GM10847 (cell line): ENCODE data around the gene LUC7L2.

Experiments used
- POLR2A ChIP-seq: IDR thresholded peaks from 2 replicates; pipeline ENCODE4 v1.6.1; 2011; ENCODE audit not compliant: insufficient read length; ENCODE audit errors: extremely low read depth

The LUC7L2 gene

DNA sequence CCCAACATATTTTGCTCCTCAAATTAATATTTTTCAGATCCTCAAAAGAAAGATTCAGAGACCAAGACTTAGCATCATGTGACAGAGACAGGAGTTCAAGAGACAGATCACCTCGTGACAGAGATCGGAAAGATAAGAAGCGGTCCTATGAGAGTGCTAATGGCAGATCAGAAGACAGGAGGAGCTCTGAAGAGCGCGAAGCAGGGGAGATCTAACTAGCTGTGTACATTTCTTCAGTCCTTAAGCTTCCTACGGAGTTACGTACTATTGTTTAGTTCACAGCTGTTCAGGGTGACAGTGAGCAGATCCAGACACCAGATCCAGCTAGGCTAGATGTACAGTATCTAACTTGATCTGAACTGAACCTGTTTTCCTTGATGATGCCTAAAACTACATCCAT, 62.4 kb downstream of the LUC7L2 start:
- TF ChIP-seq POLR2A = no peak

DNA sequence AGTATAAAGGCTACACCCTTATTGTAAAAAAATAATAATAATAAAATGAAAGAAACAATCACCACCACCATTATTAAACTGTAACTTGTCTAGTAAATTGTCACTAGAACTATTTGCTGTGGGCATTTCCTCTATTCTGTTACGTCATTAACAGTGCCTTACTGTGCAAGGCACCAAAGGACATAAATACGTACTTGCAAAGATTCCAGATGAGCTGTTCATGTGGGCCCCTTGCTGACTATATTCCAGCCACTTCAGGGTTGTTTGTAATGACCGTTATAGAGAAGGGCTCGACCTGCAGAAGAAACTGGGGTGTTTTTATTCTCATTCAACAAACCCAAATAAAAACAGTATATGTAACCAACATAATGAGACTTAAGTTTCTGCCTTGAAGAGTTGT, 63.4 kb downstream of the LUC7L2 start:
- no peak for TF ChIP-seq POLR2A

DNA sequence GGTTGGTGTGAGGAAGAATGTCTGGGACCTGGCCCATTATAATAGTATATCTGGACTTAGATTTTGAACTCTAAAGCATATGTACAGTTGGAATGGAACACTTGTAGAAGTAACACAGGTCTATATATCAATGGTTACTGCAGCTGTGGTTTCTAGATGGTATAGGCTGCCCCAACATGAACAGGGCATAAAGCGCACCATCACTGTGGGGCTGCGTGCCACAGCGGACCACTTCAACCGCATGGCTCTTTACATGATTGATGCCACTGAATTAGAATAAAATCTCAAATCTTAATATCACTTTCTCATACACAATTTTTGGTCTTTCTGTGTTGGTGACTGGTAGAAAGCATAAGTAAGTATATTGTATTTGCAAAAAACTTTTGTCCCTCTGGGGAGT, 64.3 kb downstream of the LUC7L2 start:
- TF ChIP-seq POLR2A = no peak

DNA sequence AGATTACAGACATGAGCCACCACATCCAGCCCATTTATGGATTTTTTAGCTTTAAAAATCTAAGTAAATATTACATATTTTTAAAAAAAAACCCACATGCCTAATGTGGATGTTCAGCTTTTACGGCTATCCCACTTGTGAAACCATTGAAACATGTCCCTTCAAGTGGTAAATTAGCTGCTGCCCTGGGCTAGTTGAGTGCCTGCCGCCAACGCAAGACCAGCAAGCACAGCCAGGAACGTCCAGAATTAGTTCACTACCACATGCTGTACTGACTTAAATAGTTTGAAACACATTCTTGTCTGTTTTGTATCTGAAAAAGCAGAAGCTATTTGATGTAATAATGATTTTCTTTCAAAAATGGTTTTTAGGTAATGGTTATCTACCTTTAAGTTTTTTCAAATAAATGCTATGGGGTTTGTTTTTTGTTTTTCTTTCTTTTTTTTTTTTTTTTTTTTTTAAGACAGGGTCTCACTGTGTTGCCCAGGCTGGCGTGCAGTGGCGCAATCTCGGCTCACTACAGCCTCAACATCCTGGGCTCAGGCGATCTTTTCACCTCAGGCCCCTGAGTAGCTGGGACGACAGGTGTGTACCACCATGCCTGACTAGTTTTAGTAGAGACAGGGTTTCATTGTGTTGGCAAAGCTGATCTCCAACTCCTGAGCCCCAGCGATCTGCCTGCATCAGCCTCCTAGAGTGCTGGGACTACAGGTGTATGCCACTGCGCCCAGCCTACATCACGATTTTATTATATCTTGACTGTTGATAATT, 66.7 kb downstream of the LUC7L2 start:
- no peak for TF ChIP-seq POLR2A

DNA sequence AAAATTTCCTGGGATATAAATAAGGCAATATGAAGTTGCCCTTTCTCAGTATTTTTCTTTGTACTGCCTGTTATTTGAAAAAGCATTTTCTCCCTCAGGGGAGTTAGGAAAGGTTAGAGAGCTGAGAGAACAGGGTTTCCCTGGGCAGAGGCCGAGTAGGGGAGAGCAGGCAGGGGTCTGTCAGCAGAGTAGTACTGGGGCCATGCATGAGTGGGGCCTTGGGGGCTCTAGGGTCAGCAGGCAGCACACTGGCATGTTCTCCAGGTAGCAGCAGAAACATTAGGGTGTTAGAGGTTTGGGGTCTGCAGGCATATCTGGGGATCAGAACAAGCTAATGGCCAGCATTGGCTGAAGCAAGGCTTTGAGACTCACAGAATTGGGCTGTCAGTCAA, 67.3 kb downstream of the LUC7L2 start:
- no peak for TF ChIP-seq POLR2A

DNA sequence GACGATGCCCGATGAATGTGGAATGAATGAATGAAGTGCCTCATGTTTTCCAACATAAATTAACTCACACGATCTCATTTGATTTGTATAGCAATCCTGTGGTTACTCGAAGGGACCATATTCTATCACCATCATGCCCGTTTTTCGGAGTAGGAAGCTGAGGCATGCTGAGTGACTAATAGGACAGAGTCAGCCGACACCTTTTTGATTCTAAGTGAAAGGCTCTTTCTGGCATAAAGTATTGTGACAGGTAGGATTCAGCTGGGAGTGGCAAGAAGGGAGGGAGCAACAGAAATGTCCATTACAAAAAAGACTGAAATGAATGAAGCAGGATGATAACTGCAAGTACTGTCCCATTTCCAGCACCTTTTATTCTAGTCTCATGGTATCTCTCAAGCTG, 68.1 kb downstream of the LUC7L2 start:
- TF ChIP-seq POLR2A = no peak

DNA sequence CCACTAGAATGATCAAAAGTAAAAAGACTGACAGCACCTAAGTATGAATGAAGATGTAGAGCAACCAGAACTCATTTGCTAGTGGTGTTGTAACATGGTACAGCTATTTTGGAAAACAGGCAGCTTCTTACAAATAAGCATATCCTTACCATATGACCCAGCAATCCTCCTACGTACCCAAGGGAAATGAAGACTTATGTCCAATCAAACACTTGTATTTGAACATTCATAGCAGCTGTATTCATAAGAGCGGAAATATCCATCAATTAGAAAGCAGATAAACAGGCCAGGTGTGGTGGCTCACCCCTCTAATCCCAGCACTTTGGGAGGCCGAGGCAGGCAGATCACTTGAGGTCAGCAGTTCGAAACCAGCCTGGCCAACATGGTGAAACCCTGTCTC, 70.7 kb downstream of the LUC7L2 start:
- no peak for TF ChIP-seq POLR2A

DNA sequence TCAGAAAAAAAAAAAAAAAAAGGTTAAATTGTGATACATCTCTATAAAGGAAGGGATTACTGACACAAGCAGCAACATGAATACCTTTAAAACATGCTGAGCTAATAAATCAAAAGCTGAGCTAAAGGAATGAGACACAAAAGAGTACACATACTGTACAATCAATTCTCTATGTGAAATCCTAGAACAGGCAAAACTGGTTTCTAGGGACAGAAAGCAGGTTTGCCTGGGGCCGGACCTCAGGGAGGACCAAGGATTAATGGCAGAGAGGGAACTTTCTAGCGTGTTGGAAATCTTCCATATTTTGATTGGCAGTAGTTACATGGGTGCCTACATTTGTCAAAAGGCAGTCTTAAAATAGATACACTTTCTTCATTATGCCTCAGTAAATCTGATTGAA, 71.3 kb downstream of the LUC7L2 start:
- TF ChIP-seq POLR2A = no peak

DNA sequence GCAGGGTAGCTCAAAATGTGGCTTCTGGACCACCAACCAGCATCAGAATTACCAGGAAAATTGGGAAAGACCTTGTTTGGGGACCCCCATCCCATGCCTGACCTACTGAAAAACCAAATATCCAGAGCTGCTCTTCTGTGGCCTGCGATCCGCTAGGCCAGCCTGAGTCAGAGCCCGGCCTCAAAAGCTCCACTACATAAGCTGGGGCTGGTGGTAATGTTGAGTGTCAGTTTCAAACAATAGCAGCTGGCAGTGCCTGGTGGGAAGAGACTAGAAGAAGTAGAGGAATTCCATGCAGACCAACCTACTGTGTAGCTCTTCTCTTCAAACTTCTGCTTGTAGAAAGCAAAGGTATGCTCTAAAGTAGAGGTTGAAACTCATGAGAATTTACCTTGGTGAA, 71.8 kb downstream of the LUC7L2 start:
- no peak for TF ChIP-seq POLR2A

DNA sequence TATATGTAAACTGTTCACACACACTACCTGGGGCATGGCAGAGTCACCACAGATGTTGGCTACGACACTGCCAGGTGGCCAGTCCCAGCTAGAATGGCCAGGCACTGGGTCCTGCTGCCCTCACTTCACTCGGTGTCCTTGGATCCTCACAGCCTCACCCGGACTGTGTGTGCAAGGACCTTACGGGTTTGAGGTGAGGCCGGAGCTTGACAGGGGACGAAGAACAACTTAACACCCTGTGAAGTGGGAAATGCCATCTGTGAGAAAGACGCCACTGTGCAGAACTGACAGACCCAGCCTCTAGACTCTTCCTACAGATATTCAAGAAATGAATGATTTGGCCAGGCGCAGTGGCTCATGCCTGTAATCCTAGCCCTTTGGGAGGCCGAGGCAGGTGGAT, 77.1 kb downstream of the LUC7L2 start:
- no peak for TF ChIP-seq POLR2A

DNA sequence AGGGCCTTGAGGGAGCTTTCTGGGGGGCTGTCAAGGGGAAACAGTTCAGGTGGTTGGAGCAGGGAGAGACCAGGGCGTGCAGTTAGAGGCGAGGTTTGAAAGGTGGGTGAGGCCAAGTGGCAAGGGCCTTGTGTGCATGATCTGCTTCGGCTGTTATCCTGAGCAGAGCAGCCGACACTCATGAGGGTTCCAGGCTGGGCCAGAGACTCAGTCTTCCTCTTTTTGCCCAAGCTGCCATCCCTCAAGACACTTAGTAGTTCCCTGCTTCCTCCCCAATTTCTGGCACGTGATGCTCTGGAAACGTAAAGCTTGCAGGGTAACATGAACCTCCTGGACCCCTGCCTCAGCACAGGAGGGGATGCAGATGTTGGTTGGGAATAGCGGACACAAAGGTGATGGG, 79.7 kb downstream of the LUC7L2 start:
- no peak for TF ChIP-seq POLR2A

DNA sequence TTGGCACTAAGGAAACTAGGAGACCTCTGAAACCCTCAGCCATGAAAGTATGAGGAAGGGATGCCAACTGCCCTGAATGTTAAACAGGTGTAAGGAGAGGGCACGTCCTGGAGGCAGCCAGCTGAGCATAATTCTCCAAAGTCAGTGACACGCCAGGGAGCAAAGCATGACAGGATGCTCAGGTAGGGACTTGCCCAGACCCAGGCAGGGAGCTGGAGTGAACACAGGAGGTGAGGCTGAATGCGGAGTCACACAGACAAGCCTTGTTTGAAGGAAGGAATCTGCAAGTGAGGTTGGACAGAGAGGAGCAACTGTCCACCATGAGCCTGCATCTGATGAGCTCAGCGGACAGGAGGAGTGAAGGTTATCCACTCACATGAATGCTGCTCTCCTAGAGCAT, 82.3 kb downstream of the LUC7L2 start:
- no peak for TF ChIP-seq POLR2A

DNA sequence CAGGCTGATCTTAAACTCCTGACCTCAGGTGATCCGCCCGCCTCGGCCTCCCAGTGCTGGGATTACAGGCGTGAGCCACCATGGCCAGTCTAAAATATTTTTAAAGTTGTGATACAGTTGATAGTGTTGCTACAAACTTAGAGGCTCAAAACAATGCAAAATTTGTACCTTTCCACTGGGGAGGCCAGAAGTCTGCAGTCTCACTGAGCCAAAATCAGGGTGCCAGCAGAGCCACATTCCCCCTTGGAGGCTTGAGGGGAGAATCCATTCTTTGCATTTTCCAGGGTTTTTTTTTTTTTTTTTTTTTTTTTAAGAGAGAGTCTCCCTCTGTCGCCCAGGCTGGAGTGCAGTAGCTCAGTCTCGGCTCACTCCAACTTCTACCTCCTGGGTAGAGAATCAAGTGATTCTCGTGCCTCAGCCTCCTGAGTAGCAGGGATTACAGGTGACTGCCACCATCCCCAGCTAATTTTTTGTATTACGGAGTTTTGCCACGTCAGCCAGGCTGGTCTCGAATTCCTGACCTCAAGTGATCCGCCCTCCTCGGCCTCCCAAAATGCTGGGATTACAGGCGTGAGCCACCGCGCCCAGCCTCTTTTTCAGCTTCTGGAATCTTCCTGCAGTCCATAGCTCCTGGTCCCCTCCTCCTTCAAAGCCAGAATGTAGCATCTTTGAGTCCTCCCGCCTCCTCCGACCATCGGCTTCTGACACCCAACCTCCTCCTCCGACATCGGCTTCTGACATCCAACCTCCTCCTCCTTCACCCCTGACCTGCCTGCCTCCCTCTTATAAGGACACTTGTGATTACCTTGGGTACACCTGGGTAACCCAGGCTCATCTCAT, 86.6 kb downstream of the LUC7L2 start:
- TF ChIP-seq POLR2A = no peak

DNA sequence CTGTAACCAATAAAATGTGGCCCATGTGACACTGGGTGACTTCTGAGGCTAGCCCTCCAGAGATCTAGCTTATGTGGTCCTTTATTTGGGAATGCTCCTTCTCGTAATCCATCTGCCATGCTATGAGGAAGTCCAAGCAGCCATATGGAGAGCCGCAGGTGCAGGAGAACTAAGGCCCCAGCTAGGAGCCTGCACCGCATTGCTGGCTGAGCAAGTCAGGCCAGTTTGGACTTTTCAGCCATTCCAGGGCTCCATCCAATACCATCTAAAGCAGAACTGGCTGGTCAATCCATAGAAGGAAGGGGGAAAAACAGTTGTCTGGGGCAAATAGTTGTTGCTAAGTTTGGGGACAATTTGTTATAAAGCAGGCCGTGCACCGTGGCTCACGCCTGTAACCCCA, 91.2 kb downstream of the LUC7L2 start:
- TF ChIP-seq POLR2A = no peak

DNA sequence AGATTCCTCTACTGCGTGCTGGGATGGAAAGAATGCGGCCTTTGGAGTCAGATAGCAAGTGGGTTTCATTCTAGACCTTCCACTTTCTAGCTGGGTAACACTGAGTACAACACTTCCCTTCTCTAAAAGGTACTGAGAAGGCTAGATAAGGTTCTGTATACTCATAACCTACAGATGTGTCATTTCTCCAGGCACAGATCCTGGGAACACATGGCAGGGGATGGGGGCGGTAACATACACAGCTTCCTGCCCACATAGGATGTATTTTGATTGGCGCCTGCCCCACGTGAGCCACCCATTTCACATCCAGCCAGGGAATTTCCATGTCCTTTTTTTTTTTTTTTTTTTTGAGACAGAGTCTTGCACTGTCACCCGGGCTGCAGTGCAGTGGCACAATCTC, 91.9 kb downstream of the LUC7L2 start:
- no peak for TF ChIP-seq POLR2A

DNA sequence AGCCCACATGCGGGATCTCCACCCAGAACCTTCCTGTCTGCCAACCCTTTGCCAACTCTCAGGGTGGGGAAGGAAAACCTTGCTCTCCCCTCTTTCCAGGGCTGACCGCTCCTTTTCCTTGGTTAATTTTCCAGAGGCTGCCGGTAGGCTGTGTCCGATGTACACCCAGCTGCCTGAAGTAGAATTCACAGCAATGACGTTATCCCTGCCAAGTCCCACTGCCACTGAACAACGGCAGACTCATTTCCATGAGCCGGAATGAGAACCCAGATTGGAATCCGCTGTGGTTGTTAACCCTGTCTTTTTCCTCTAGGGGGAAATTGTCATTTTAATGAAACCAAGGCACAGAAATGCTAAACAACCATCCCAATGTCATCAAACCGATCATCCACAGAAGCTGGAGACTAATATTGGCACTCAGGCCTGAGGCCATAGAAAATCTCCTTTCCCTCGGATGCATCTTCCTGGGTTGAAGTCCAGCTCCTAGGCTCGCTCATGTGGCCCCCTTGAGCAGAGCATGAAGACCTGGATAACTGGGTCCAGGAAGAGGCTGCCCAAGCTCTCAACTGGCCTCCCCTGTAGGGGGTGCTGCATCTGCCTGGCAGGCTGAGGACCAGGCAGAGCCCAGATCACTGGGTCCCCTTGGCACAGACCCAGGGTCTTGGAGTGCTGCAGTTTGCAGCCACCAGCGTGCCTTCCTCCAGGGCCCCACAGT, 93.4 kb downstream of the LUC7L2 start:
- no peak for TF ChIP-seq POLR2A
